Kidney glomerular epithelial cell (primary cell): ENCODE measurements around the gene LGR4.
"Not testable (repeated sequence)": the region's sequence is repeated elsewhere in the genome, so short reads cannot be mapped to it uniquely, and the experiment has no call there.

Source experiments
- DNase-seq: peaks from one replicate; lab custom pipeline; 2025; lab: John Stamatoyannopoulos, UW

LGR4 gene

DNA sequence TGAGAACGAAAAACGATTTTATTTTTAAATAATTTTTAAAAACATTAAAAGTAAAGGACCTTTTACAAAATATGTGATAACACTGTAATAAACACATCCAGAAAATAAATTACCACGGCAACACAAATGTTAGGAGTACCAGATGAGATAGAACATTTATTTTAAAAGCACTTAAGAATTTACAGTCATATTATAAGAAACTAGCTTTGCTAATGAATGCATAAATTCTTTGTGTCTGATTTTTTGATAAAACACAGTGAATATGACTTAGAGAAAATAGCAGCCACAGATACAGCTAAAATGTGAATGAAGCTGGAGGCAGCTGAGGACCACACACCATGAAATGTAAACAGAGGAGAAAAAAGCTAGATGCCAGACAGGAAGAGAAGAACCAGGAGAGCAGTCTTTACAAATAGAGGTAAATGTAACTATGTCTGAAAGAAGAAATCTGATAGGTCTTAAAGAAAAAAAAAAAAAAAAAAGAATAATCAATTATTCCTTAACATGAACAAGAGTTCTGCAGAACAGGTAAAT is 124.2 kb downstream of the LGR4 start:
- no peak for DNase-seq

DNA sequence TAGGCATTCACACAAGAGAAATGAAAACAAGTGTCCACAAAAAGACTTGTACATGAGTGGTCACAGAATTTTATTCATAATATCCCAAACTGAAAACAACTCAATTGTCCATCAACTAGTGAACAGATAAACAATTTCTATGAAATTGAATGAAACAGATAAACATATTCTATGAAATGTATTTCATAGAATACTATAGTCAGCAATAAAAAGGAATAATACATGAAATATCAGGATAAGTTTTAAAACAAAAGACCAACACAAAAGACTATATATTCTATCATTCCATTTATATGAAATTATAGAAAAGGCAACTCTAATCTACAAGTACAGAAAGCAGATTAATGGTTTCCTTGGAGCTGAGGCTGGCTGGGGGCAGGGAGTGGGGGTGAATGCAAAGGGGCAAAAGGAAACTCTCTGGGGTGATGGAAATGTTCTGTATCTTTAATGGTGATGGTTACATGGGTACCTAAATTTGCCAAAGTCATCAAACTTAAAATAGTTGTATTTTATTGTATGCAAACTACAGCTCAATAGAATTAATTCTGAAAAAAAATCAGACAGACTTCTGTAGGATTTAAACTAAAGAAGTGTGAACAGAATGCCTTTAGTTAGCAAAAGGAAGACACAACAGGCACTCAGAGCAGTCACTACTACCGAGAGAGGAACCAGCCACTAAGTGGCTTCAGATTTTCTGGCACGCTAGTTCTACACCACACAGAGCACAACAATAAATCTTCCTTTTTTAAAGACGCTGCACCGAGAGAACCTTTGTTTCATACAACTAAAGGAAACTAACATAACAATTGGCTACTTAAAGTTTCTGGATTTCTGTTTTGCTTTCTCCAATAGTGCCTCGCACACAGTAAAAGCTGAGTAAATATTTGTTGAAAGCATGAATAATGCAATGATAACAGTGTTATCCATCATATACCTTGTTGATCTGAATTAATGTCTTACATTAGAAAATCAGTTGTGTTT is 124.9 kb downstream of the LGR4 start:
- DNase-seq = no peak

DNA sequence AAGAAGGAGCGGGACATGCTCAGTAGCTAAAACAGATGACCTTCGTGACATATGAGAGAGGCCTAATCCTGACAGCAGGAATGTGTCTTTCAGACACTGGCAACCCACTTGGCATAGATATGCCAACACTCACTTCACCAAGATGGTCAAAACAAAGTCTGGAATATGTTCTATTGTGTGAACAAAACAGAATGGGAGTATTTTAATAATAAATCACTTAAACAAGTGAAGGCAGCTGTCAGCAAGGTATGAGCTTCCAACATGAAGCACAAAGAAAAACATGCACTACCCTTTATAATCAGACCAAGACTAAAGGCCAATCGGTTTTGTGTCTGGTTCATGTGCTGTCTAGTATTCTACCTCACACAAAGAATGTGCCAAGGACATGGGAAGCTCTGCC is 132.6 kb downstream of the LGR4 start:
- DNase-seq = no peak

DNA sequence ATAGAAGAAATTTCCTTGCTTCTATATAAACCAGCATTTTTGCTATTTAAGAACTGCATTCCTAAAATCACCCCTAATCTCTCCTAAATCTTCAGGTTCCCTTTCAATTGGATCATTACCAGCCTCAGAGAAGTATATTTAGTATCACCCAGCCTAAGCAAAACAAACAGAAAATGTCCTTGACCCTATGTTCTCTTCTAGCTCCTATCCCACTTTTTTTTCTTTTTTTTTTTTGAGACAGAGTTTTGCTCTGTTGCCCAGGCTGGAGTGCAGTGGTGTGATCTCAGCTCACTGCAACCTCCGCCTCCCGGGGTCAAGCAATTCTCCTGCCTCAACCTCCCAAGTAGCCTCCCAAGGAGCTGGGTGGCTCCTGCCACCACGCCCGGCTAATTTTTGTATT is 137.8 kb downstream of the LGR4 start:
- DNase-seq = not testable (repeated sequence)

DNA sequence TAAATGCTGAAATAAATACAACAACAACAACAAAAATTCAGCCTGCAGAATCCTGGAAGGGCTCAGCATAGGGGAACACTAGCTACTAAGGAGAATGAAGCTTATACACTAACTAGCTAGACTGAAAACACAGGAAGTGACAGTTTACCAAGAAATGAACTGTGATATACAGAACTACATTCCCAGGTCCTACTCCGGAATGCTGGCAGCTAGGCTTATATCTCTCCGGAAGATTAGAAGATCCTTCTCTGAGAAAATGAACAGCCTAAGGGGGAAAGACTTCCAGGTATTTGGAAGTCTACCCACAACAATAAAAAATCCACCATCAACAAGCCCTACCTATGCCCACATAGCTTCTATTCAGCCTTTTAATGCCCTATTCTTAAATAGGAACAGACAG is 140.6 kb downstream of the LGR4 start:
- no peak for DNase-seq

DNA sequence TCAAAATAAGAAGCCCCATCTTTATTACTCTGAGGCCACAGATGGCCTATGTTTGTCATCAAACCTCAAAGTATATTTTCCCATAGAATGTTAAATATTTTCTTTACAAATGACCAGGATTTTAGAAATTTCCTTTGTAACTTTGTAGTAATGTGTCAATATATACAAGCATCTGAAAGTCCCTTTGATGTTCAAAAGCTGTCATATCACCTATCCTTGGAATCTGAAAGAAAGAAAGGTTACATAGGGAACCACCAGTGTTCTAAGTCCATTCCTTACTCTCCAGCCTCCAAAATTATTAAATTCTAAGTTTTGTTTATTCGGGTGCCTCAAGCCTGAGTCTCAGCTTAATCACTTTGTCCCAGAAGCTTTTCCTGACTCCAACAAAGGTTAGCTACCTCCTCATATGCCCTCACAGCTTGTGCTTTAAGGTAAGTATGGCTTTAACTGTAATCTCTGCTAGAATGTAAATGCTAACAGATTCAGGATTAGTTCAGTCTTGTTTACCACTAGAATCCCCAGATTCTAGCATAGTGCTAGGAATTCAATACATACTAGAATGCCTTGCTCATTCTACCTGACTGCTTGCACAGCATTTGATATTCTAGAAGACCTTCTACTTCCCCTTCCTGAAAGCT is 141.8 kb downstream of the LGR4 start:
- DNase-seq = no peak

DNA sequence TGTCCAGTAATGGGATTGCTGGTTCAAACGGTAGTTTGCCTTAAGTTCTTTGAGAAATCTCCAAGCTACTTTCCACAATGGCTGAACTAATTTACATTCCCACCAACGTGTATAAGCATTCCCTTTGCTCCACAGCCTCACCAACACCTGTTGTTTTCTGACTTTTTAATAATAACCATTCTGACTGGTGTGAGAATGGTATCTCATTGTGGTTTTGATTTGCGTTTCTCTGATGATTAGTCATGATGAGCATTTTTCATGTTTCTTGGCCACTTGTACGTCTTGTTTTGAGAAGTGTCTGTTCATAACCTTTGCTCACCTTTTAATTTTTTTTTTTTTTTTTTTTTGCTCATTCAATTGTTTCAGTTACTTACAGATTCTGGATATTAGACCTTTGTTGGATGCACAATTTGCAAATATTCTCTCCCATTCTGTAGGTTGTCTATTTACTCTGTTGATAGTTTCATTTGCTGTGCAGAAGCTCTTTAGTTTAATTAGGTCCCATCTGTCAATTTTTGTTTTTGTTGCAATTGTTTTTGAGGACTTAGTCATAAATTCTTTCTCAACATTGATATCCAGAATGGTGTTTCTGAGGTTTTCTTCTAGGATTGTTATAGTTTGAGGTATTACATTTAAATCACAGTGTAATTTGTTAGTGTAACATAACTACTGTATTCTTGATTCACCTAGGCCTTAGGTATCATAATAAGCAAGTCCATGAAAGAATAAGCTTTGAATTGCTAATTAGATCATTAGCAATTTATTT is 142.5 kb downstream of the LGR4 start:
- no peak for DNase-seq

DNA sequence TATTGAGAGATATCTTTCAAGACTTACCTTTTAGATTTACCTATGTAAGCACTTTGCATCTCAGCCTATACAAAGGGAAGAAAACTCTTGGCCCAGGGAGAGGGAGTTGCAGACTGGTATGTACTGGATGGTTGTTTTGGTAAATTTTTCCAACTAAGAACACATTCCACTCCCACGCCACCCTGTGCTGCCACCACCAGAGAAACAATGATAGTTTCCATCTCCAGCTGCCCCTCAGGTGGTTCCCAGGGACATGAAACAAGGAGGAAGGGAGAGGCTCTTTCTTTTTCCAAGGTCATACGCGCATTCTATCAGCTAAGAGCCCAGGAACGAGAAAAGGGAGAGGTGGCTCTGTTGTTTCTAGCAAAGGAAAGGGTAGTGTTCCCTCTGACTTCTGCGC is 144.0 kb downstream of the LGR4 start:
- no peak for DNase-seq

DNA sequence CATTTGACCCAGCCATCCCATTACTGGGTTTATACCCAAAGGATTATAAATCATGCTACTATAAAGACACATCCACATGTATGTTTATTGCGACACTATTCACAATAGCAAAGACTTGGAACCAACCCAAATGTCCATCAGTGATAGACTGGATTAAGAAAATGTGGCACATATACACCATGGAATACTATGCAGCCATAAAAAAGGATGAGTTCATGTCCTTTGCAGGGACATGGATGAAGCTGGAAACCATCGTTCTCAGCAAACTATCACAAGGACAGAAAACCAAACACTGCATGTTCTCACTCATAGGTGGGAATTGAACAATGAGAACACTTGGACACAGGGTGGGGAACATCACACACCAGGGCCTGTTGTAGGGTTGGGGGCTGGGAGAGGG is 145.5 kb downstream of the LGR4 start:
- not testable (repeated sequence) for DNase-seq

DNA sequence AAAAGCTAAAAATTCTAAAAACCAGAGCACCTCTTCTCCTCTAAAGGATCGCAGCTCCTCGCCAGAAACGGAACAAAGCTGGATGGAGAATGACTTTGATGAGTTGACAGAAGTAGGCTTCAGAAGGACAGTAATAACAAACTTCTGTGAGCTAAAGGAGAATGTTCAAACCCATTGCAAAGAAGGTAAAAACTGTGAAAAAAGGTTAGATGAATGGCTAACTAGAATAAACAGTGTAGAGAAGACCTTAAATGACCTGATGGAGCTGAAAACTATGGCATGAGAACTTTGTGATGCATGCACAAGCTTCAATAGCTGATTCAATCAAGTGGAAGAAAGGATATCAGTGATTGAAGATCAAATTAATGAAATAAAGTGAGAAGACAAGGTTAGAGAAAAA is 150.4 kb downstream of the LGR4 start:
- not testable (repeated sequence) for DNase-seq

DNA sequence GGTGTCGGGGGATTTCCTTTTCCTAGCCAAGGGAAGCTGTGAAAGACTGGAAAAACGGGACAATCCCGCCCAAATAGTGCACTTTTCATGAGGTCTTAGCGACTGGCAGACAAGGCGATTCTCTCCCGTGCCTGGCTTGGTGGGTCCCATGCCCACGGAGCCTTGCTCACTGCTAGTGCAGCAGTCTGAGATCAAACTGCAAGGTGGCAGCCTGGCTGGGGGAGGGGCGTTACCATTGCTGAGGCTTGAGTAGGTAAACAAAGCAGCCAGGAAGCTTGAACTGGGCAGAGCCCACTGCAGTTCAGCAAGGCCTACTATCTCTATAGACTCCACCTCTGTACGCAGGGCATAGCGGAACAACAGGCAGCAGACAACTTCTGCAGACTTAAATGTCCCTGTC is 151.2 kb downstream of the LGR4 start:
- not testable (repeated sequence) for DNase-seq

DNA sequence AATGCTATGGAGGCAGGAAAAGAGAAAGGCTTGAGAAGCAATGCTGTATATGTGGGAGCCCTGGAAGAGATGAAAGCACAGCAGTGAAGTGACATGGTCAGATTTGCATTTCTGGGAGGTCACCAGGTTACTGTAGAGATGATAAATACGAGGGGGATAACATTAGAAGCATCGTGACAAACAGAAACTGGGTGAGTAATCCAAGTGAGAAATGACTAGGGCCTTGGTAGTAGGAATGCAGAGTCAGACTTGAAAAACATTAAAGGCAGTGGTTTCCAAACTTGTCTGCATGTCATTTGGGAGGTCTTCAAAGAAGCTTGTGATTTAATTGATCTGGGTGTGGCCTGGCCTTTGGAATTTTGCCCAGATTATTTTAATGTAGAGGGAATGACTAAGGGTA is 153.5 kb downstream of the LGR4 start:
- peak; percentile 72 for DNase-seq

DNA sequence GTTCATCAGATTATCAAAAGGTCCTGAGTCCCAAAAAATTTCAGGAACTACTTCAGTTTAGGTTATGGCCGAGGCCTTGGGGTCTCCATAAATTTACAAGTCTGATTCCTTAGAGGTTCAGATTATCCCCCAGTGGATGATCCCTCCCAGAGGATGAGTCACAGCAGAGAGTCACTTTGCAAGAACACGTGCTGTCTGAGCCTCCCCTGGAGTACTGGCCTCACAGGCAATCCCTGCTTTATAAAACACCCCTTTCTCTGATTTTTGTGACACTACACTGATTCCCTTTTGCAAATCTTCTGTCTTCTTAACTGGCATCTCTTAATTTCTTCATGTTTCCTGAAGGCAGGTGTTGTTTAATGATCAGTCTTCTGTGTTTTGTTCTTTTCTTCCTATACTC is 154.8 kb downstream of the LGR4 start:
- DNase-seq = no peak
